Stimulated activated CD4-positive, alpha-beta T cell treated with anti-CD3 and anti-CD28 coated beads, Interleukin-4, amount 100 ng/mL, for 48 hours (primary cell): Measurements from ENCODE around the gene PPP2R2C.

ENCODE experiments used
- DNase-seq, 2 donors: peaks; one replicate each; pipeline ENCODE4 v3.0.0-alpha.2; 2020; ENCODE audit warnings: low read depth in 2 of 2

PPP2R2C gene

DNA sequence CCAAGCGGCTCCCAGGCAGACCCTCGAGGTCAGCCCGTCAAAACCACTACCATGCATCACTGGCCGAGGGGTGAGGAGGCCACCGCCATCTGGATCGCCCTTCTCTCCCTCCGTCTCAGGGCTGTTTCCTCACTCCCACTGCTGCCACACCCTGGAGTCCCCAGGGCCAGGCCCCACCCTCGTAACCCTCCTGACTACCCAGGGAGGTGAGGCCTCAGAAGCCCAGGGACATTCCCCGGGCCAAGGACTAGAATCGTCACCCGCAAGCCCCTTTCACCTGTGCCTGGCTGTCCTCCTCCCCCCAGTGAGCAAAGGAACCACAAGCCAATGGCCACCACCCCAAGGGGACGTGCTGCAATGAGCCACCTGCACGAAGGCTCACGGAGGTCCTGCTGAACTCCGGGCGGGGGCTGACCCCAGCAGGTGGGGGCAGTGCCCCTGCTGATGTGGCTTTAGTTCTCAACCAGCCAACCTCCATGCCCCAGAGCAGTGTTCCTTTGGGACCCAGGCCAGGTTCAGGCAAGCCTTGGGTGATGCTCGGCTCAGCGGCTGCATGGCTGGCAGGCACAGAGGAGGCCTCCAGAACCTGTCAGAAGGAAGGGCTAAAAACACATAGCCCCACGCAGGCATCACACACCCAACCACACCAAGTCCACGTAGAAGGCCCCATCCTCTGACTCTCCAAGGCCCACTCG lies 23.8 kb downstream of the PPP2R2C start:
- DNase-seq: no peak

DNA sequence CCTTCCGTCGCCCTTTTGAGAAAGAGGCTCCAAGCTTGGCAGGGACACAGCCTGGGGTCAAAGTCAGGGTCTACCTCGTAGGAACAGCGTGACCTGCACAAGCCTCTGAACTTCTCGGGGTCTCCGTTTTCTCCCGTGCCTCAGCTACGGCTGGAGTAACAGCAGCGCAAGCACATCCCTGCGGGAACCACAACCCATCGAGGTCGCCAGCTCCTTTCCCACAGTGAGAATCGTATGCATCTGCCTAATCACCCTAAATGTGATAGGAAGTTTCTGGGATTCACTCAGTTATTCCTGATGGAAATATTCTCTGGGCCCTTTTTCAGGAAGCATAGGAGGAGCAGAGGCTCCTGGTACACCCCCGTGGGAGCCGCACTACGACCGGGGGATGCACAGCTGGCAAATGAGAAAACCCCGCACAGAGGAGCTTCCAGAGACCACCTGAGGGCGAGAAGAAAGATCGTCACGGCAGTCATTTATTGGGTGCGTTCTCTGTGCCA lies 24.7 kb downstream of the PPP2R2C start:
- DNase-seq: no peak

DNA sequence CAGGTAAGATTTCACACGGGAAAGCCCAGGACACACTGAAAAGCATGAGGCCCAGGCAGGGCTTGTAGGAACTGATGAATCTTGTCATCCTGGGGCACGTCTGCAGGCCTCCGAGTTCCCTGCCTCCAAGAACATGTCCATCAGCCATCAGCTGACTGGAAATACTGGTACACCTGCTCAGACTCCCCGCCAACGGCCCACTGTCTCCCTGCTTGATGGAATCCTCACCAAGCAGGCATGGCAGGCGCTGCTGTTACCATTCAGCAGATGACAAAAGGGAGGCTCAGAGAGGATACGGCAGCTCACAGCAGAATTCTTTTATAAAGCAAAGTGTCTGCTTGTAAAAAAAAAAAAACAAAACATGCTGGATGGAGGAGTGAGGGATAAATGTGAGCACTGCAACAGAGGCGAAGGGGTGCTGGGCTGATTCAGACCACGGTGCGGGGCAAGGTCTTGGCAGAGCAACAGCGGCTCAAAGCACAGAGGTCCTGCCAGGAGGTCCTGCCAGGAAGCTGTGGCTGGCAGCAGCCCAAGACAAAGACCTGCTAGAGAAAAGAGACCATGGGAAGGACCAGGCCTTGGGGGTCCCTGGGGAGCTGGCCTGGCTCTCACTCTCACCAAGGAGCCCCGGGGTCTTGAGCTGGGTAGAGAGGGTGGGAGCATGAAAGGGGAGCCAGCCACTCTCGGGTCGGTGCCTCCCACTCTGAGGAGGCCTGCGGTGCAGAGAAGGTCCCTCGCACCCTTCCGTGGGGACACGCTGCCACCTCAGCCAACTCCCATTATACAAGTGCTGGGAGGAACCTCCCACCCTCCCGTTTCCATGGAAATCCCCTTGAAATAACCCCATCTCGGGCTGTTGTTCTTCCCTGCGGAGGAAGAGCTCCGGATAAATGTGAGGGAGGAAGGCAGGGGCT lies 25.6 kb downstream of the PPP2R2C start:
- DNase-seq: no peak

DNA sequence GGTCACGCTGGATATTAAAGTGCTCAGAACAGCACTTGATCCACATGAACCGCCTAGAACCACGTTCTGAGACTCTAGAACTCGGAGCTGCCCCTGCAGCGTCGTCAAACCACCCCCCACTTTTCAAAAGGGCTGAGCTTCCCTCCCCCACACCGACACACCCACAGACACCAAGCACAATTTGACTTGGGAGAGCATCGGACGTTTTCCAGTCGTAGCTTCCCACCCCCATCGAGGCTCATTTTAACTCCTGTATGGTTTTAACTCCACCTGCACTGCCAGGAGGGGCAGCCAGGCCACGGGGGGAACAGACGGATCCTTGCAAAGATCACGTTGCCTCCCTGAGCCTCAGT lies 26.3 kb downstream of the PPP2R2C start:
- no peak for DNase-seq

DNA sequence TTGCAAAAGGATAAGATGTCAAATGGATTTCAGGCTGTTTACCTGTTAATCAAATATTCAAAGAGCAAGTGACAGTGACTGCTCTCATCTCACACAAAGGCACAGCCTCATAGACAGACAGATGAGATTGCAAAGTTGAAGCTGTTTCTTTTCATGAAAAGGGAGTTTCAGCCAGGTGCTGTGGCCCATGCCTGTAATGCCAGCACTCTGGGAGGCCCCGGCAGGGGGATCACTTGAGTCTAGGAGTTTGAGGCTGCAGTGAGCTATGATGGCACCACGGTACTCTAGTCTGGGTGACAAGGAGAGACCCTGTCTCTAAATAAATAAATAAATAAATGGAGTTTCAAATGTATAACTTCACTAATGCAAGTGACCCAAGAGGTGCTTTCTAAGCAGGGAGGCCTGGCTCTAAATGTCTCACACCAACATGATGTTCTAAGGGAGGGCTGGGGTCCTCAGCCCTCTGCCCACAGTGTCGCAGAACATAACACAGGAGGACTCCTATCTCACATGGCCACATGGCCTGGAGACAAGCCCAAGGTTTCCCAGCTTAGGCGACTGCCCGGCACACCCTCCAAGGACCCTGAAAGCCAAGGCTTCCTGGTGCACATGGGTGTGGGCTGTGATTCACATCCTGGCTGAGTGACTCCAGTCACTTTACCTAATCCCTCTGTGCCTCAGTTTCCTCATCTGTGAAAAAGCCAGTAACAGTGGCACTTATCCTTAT lies 26.8 kb downstream of the PPP2R2C start:
- DNase-seq: no peak

DNA sequence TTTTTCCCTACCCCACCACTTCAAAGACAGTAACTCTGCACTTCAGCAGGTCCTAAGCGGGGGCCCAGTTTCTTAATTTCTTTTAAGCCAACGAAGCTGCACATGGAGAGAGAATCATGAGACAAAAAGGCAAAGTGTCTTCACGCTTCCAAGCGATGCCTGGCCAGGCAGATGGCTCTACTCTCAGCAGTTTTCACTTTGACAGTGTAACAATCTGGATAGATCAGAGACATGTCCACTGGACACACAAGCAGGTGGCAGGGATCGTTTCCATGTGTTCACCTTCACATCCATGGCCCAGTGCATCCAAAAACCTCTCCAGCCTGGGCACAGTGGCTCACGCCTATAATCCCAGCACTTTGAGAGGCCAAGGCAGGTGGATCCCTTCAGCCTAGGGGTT lies 27.8 kb downstream of the PPP2R2C start:
- no peak for DNase-seq

DNA sequence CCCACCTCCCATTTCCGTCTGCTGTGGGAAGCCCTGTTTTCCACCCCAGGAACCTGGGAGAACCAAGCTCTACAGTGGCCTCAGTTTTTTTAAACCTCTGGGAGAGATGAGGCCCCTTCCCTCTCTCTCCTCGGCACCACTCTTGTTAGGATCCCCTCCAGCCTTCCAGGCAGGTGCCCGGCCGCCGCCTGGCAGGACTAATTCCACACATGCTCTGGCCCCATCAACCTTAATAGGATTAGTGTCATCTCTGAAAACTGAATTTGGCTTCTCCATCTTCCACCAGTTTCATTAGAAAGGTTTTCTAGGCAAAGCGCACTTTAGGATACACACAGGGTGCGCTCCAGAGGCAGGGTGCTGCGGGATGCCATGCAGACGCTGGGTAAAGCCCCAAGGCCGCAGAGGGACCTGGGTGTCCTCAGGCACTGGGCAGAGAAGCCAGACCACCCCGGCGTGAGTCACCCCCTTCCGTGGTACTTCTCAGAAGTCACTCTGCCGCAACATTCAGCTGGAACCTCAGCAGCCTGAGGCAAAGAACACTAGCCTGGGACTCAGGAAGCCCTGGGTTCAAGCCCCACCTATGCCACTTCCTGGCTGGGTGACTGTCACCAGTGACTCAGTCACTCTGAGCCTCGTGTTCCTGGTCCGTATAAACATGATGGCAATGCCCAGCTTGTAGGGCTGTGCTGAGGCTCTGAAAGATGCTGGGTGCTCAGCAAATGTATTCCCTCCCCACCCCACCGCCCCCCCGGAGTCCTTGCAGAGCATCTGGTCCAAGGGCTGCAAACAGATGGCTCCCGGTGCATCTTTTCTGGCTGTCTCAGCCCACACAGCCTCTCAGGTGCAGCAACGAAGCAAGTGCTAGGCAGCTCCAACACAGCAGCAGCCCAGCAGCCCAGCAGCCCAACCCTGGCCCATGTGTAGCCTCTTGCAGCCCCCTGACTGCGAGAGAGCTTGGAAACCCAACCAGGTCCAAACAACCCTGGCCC lies 29.1 kb downstream of the PPP2R2C start:
- no peak for DNase-seq

DNA sequence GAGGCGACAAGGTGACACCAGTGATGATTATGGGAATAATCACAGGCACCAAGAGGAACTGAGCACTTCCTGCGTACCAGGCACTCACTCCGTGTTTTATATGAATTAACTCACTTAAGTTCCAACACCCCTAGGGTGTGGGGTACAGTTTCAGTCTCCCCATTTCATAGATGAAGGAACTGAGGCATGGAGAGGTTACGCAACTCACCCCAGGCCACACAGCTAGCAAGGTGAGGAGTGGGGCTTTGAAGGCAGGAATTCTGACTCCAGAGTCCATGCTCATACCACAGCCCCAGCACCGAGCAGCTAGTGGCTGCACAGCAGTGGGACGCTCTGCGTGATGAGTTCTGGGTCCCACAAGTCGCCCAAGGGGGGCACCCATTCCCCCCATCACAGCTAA lies 29.9 kb downstream of the PPP2R2C start:
- no peak for DNase-seq

DNA sequence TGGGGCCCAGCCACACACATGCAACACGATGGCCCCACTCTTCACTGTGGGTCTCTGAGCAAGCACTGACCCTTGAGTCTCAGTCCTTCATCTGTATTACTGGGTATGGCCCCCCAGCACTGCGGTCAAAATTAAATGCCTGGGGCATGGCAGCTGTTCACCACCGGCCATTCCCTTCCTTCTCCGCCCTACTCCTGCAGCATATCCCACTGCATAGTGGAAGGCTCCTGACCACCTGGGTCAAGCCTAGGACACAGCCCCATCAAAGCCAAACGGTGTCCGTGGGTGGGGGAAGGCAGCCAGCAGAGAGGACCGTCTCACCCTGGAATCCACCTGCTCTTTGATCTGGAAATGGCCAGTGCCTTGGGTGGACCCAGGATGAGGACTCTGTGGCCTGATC lies 30.7 kb downstream of the PPP2R2C start:
- no peak for DNase-seq

DNA sequence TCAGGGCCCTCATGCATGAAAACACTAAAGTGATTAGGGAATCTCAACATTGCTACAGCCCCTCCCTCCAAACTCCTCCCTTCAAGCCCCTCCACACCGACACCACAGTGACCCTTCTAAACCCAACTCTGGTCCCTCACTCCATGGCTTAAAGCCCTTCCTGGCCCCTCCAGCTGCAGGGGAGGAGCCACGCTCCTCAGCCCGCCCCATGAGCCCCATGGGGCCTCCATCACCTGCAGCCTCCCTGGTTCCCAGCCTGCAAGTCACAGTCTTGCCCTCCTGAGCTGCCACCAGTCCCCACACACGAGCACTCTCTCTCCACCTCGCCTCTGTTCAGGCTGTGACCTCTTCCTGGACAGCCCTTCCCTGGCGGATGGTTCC lies 31.2 kb downstream of the PPP2R2C start:
- DNase-seq: no peak

DNA sequence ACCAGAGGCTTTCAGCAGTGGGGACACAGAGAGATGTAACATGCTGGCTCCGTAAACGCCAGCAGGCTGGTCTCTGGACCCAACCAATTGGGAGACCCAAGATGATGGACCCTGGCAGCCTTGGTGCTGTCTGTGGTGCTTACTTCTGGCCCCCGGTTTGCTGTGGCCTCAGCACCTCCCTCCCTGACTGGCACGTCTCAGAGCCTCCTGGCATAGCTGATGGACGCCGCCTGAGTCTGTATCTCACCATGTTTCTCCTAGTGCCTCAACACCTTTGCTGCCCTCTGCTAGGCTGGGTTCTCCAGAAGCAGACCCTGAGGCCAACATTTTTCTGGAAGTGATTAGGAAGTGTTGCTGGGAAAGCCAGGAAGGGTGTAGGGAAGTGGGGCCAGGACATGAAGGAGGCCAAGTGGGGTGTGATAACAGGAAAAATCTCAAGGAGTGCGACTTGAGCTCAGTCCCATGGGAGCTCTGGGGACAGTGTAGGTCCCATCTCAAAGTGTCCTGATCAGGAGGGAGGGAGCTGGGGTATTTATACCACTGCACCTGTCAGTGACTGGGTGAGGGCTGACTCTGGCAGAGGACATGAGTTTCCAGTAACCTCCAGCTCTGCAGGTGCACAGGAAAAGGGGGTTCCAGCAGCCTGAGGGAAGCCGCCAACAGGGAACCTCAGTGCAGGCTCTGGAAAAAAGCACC lies 31.8 kb downstream of the PPP2R2C start:
- DNase-seq: no peak

DNA sequence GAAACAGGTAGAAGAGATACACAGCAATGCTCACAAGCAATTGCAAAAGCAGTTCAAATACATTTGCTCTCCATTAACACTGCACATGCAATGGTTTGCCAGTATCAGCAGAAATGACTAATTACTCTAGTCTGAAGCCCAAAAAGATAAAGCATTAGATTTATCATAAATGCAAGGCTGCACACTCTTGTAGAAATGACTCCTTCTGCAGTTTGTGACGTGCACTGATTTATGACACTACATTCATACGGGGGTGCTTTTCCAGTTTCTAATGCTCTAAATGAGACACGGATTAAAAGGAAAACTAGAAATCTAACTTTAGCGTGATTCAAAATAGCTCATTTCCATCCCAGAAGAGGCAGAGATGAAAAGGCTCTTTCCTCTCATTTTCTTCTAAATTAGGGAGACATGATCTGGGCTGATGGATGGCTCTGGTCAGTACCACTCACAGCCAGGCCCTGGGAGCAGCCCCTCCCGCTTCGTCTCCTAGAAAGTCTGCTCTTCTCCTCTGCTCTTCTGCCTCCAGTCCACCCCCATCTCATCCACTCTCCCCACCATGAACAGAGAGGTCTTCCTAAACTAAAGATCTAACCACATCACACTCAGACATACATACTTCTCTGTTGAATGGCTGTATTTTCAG lies 33.2 kb downstream of the PPP2R2C start:
- no peak for DNase-seq

DNA sequence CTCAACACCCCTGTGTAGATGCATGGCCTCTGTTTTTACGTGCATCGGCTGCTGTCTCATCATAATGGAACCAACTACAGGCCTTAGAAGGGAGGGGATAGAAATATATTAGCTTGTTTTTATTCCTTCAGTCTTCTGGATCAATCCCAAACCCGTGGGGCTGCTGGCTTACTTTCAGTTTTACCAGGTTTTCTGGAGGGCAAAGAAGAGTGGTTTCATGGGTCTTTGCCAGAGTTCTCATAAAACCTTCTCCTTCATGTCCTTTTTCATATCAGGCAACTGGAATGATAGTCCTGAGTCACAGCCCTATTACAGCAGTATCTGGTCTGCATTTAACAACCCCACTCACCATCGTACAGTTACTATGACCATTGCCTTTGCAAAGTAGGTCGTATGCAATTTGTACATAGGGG lies 34.6 kb downstream of the PPP2R2C start:
- no peak for DNase-seq

DNA sequence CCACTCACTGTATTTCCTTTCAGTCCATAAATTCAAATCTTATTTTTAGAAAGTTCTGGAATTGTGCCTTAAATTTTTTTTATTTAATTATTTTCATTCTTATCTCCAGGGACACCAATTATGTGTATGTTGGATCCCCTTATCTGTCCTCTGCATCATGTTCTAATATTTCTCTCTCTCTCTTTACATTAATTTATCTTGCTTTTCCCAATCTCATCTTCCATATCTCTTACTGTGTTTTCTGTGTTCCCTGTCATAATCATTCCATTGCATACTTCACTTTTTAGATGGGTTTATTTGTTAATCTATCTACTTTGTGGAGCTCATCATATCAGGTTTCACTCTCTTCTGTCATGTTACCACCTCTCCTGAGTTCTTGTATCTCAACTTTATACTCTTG lies 37.4 kb downstream of the PPP2R2C start:
- no peak for DNase-seq

DNA sequence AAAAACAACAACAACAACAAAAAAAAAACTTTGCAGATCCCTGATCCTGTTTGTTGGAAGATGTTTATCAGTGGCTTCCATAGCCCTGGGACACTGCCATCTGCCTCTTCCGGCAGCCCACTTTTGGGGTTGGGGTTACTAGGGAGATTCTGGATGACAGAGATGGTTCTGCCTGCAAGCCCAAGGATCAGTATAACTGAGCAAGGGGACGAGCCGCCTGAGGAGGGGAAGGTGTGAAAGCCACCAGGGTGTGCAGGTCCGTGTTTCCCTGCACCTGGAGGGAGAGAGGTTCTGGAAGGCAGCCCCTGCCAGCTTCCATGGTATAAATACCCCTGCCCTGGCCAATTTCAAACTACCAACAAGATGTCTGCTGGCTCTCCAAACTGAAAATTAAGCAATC lies 41.5 kb downstream of the PPP2R2C start:
- no peak for DNase-seq

DNA sequence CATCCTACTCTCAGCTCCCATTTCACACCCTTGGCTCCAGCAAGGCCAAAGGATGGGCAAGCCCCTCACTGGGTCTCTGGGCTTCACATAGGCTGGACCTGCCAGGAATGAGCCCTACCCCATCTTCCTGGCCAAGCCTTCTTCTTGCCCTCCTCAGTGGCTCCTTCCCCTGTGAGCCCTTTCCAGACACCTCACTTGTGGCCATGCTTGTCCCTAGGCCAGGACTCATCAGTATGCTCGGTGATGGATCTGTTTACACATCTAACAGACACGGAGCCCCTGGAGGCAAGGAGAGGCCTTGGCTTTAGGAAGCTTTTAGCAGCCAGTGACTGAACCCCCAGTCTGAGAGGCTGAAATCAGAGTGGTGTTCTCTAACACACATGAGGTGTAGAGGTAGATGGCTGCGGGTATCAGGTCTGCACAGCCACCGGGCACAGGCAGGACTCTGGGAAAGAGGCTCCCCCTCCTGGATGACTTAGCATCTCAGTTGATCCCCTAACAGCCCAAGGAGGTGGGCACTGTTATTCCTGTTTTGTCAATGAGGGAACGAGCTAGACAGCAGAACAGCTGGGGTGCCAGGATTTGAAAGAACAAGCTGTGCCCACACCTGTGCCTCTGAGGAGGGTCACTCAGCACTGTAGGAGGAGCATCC lies 44.8 kb downstream of the PPP2R2C start:
- DNase-seq: no peak

DNA sequence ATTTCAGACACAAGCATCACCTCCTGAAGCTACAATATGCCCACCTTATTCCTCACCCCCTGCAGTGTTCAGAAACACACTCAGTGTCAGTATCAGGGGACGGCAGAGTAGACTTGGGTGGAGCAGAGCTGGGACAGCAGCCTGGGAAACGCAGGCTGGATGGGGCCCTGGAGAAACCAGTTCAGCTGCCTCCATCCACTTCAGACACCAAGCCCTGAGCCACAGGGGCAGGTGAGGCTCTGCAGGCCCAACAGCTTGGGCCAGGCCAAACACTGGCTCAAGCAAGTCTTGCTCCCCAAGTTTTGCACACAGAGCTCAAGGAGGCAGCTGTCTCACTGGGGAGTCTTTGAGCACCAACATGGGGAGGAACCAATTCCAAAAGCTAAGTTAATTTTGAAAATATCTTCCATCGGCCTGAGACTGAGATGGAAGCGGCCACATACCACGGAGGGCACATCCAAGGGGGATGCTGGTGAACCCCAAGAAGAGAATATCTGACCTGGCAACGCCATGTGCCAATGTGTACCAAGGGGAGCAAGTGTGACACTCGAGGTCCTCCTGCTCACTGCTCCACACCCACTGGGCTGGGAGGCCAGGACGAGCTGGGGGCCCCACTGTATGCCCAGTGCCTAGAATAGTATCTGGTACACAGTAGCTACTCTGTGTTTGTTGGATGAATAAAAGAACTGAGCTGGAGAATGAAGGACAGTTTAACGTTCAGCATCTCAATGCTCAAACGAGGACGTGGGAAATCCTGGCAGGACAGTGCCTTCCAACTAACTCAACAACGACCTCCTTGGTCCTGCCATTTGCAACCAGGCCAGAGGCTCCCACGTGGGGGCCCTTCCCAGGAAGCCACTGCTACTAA lies 45.6 kb downstream of the PPP2R2C start:
- no peak for DNase-seq

DNA sequence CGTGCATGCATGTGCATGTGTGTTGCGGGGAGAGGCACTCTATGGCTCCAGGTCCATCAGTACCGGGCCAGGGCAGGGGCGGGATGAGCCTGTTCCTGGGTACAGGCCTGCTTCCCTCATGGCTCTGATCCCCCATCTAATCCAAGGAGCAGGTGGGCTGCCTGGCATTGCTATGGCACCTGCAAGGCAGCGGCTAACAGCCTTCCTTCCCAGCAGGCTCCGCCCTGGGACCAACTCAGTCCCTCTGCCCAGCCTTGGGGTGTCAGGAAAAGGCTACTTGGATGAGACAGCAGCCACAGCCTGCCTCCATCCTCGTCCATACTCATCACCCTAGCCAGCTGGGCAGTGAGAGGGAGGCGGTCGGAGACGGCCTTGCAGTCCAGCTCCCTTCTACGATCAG lies 46.5 kb downstream of the PPP2R2C start:
- DNase-seq: no peak

DNA sequence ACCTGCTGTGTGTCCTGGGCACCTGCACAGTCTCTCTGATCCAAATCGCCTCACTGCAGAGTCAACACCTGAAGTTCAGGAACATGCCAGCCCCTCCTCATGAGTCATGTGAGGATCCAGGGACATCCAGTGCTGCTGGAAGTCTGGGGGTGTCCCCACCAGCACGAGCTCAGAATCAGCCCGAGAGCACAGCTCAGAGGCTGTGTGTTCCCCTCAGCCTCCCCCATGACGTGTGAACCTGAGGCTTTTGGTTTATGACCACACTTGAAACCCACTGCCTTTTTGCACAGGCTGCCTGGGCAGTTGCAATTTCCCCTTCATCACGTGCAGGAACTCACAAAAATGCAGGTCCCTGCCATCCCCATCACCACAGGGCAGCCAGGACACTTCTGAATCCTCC lies 47.1 kb downstream of the PPP2R2C start:
- no peak for DNase-seq
